ENCODE results near the gene UBAC2. TPM values are rescaled to one million over a fixed set of nuclear protein-coding genes. Genes with fewer than 3 reads are reported as not detected.

UBAC2 gene
- total RNA-seq, 1 donor, result 36.9 TPM

DNA sequence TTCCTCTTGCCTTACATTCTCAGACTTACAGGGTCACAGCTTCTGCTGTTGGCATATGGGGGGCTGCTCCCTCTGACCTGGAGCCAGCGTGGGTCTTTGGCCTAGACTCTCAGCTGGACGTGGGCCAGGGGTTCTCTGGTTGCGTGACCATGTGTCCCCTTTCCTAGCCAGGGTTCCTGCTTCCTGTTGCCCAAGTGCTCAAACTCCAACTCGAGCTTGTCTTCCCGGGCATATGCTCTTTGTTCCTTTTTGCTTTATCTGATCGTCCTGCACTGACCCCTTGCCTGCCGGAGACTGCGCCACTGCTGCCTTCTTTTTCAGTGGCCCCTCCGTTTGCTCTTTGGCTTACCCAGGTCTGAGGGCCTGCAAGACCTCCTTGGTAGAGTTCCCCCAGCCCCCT, 131.8 kb downstream of the UBAC2 start:
- Histone ChIP-seq H3K79me2 (ENCODE audit: insufficient read depth, low read length) (no peaks in the 10 kb centered on the region), H4K20me1 (ENCODE audit: insufficient read depth, low read length) (peaks cover 2% of the 10 kb centered on the region), H3K4me1 (ENCODE audit: insufficient read depth, low read length) (no peaks in the 10 kb centered on the region), H2AFZ (ENCODE audit: low read length) (no peak overlapping the region), H3K4me2 (ENCODE audit: insufficient read depth, low read length) (no peak overlapping the region), H3K4me3 (ENCODE audit: insufficient read depth, low read length) (no peak overlapping the region), H3K27me3 (ENCODE audit: insufficient read depth, low read length) (no peaks in the 10 kb centered on the region), H3K27ac (ENCODE audit: low read depth, low read length) (no peak overlapping the region), H3K36me3 (ENCODE audit: insufficient read depth, low read length) (no peaks in the 10 kb centered on the region), H3K9me3 (ENCODE audit: low read depth, low read length) (no peaks in the 10 kb centered on the region)
- no peak for DNase-seq (ENCODE audit: insufficient read length, low spot score, missing footprints)
- TF ChIP-seq, protein P1, sequence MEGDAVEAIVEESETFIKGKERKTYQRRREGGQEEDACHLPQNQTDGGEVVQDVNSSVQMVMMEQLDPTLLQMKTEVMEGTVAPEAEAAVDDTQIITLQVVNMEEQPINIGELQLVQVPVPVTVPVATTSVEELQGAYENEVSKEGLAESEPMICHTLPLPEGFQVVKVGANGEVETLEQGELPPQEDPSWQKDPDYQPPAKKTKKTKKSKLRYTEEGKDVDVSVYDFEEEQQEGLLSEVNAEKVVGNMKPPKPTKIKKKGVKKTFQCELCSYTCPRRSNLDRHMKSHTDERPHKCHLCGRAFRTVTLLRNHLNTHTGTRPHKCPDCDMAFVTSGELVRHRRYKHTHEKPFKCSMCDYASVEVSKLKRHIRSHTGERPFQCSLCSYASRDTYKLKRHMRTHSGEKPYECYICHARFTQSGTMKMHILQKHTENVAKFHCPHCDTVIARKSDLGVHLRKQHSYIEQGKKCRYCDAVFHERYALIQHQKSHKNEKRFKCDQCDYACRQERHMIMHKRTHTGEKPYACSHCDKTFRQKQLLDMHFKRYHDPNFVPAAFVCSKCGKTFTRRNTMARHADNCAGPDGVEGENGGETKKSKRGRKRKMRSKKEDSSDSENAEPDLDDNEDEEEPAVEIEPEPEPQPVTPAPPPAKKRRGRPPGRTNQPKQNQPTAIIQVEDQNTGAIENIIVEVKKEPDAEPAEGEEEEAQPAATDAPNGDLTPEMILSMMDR (IDR thresholded peaks at IDR 0.05; ENCODE audit: extremely low read depth, low read depth, low read length), result no peak

DNA sequence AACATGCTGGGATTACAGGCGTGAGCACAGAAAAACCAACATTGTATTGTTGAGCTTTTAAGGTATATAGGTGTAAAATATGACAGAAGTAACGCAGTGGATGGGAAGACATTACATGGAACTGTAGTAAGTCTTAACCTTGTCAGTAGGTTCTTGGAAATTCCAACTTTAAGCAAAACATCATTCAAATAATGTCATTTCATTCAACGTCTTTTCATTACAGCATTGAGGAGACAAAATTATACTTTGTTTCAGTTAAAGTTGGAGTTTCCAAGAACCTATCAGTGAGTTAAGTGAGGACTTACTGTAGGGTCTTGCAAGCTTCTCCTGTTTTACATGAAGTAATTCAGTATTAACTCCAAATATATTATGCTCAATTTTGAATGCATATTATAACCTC, 133.6 kb downstream of the UBAC2 start:
- Histone ChIP-seq H3K27ac (ENCODE audit: low read depth, low read length) (no peak overlapping the region), H3K4me1 (ENCODE audit: insufficient read depth, low read length) (no peaks in the 10 kb centered on the region), H3K79me2 (ENCODE audit: insufficient read depth, low read length) (no peaks in the 10 kb centered on the region), H4K20me1 (ENCODE audit: insufficient read depth, low read length) (peaks cover 2% of the 10 kb centered on the region), H3K36me3 (ENCODE audit: insufficient read depth, low read length) (no peaks in the 10 kb centered on the region), H3K4me3 (ENCODE audit: insufficient read depth, low read length) (no peak overlapping the region), H3K4me2 (ENCODE audit: insufficient read depth, low read length) (no peak overlapping the region), H3K9me3 (ENCODE audit: low read depth, low read length) (no peaks in the 10 kb centered on the region), H3K27me3 (ENCODE audit: insufficient read depth, low read length) (no peaks in the 10 kb centered on the region), H2AFZ (ENCODE audit: low read length) (no peak overlapping the region)
- no peak for DNase-seq (ENCODE audit: insufficient read length, low spot score, missing footprints)
- TF ChIP-seq, protein P1 (IDR thresholded peaks at IDR 0.05; ENCODE audit: extremely low read depth, low read depth, low read length), result no peak

DNA sequence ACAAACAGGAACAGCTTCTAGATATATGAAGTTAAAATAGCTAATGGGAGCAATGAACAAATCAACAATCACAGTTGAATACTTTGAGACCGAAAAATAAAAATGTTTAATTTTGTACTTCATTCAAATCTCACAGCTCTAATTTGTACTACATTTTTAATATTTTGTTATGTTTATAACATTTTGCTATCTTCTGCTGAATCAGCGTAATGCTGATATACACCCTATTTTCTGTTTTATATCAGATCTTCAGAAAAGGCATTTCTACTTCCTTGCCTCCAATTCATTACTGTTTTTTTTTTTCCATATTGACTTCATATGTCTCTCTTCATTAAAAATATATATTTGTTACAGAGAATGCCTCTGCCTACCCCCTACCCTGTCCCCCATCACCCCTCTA, 134.4 kb downstream of the UBAC2 start:
- Histone ChIP-seq H2AFZ (ENCODE audit: low read length) (no peak overlapping the region), H3K4me1 (ENCODE audit: insufficient read depth, low read length) (peaks cover 6% of the 10 kb centered on the region), H3K9me3 (ENCODE audit: low read depth, low read length) (no peaks in the 10 kb centered on the region), H3K27me3 (ENCODE audit: insufficient read depth, low read length) (no peaks in the 10 kb centered on the region), H3K27ac (ENCODE audit: low read depth, low read length) (no peak overlapping the region), H4K20me1 (ENCODE audit: insufficient read depth, low read length) (peaks cover 2% of the 10 kb centered on the region), H3K4me2 (ENCODE audit: insufficient read depth, low read length) (no peak overlapping the region), H3K79me2 (ENCODE audit: insufficient read depth, low read length) (no peaks in the 10 kb centered on the region), H3K36me3 (ENCODE audit: insufficient read depth, low read length) (no peaks in the 10 kb centered on the region), H3K4me3 (ENCODE audit: insufficient read depth, low read length) (no peak overlapping the region)
- TF ChIP-seq, protein P1 (IDR thresholded peaks at IDR 0.05; ENCODE audit: extremely low read depth, low read depth, low read length), result no peak
- no peak for DNase-seq (ENCODE audit: insufficient read length, low spot score, missing footprints)

- Histone ChIP-seq H3K4me1 (ENCODE audit: insufficient read depth, low read length) (peaks cover 8% of the 10 kb centered on the region), H4K20me1 (ENCODE audit: insufficient read depth, low read length) (peaks cover 4% of the 10 kb centered on the region), H3K27ac (ENCODE audit: low read depth, low read length) (no peak overlapping the region), H2AFZ (ENCODE audit: low read length) (no peak overlapping the region), H3K9me3 (ENCODE audit: low read depth, low read length) (no peaks in the 10 kb centered on the region), H3K4me3 (ENCODE audit: insufficient read depth, low read length) (no peak overlapping the region), H3K4me2 (ENCODE audit: insufficient read depth, low read length) (no peak overlapping the region), H3K36me3 (ENCODE audit: insufficient read depth, low read length) (peaks cover under 1% of the 10 kb centered on the region), H3K79me2 (ENCODE audit: insufficient read depth, low read length) (no peaks in the 10 kb centered on the region), H3K27me3 (ENCODE audit: insufficient read depth, low read length) (no peaks in the 10 kb centered on the region)
- no peak for DNase-seq (ENCODE audit: insufficient read length, low spot score, missing footprints)
- TF ChIP-seq, protein P1 (IDR thresholded peaks at IDR 0.05; ENCODE audit: extremely low read depth, low read depth, low read length), result no peak
These were observed 134.9 kb downstream of the UBAC2 start for GRCh38 chr13:99335603-99336002.

Data from osteoblast (primary cell).